ENCODE results near the gene NKAPD1.
"Not testable (repeated sequence)": the region's sequence is repeated elsewhere in the genome, so short reads cannot be mapped to it uniquely, and the experiment has no call there.

Gene NKAPD1

DNA sequence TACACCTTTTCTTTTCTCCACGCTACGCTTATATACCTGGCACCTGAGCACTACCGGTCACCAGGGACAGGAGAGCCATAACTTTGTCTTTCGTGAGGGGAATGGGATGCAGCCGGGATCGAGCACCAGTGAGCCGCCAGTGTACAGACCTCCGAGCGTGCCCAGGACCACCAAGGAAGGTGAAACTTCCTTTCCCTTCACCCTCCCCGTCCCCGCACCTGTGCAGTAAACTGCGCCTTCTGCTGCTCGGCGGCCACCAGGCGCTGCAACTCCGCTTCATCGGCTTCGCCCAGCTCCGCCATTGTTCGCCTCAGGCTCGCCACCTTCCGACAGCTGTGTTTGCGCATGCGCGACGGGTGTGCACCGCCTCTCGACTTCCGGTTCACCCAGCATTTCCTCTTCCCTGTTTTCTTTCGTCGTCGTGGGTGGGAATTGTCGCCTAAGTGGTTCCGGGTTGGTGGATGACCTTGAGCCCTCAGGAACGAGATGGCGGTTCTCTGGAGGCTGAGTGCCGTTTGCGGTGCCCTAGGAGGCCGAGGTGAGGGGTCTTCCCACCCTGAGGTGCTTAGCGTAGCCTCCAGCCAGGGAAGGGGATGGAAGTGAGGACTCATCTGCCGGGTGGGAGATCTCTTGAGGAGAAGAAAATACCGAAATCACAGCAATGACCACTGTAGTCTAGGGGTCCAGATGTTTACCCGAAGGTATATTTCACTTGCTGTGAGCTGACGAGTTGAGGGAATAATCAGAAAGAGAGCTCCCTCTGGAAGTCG, 12.5 kb downstream of the NKAPD1 start, which contains the start of the genes SDHD and TIMM8B:
Gene SDHD, plus strand, starts transcription at position 452 of the 770 bp plus-strand sequence. Its CDS starts 35 bp downstream, at position 487.
Gene TIMM8B, minus strand, starts transcription at position 335 of the 770 bp plus-strand sequence. Its CDS starts 33 bp downstream, at position 302.
- DNase-seq (ENCODE audit: extremely low read depth, low read depth), result peak; percentile 96
- H3K4me3 ChIP-seq (replicated peaks; ENCODE audit: low read depth, low read length), result peak within 1 kb of the TSS; percentile 90
- TF ChIP-seq, protein P1, sequence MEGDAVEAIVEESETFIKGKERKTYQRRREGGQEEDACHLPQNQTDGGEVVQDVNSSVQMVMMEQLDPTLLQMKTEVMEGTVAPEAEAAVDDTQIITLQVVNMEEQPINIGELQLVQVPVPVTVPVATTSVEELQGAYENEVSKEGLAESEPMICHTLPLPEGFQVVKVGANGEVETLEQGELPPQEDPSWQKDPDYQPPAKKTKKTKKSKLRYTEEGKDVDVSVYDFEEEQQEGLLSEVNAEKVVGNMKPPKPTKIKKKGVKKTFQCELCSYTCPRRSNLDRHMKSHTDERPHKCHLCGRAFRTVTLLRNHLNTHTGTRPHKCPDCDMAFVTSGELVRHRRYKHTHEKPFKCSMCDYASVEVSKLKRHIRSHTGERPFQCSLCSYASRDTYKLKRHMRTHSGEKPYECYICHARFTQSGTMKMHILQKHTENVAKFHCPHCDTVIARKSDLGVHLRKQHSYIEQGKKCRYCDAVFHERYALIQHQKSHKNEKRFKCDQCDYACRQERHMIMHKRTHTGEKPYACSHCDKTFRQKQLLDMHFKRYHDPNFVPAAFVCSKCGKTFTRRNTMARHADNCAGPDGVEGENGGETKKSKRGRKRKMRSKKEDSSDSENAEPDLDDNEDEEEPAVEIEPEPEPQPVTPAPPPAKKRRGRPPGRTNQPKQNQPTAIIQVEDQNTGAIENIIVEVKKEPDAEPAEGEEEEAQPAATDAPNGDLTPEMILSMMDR (IDR thresholded peaks at IDR 0.05; ENCODE audit: low read depth, low read length, missing control alignments), result no peak

GRCh38 chr11:112087212-112087611, 13.1 kb downstream of the NKAPD1 start:
- no peak for DNase-seq (ENCODE audit: extremely low read depth, low read depth)
- TF ChIP-seq, protein P1 (IDR thresholded peaks at IDR 0.05; ENCODE audit: low read depth, low read length, missing control alignments), result no peak
- peak overlapping the region; percentile 90 for H3K4me3 ChIP-seq (replicated peaks; ENCODE audit: low read depth, low read length)

DNA sequence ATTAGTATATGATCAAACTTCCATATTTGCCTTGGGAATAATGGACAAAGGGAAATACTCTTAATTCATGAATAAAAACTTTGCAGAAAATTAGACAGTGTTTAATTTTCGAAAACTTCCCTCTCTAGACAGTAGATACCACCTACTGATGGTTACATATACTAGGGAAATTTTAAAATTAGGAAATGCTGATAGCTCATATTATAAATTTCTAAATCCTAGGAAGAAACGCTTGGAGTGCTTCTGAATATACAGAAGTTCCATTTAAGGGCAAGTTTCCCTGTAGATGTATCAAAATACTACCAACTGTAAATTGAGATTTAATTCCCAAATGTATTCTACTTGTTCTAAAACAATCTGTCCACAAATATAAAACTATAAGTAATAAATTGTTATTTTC, 21.2 kb downstream of the NKAPD1 start:
- DNase-seq (ENCODE audit: extremely low read depth, low read depth), result not testable (repeated sequence)

GRCh38 chr11:112096194-112096593, 22.1 kb downstream of the NKAPD1 start:
- DNase-seq (ENCODE audit: extremely low read depth, low read depth), result no peak
- TF ChIP-seq, protein P1 (IDR thresholded peaks at IDR 0.05; ENCODE audit: low read depth, low read length, missing control alignments), result no peak

More for the DNA sequence above, 21.2 kb downstream of the NKAPD1 start:
- not testable (repeated sequence) for H3K4me3 ChIP-seq (replicated peaks; ENCODE audit: low read depth, low read length)

GRCh38 chr11:112097734-112098528, 23.8 kb downstream of the NKAPD1 start:
- no peak for DNase-seq (ENCODE audit: extremely low read depth, low read depth)
- TF ChIP-seq, protein P1 (IDR thresholded peaks at IDR 0.05; ENCODE audit: low read depth, low read length, missing control alignments), result no peak
- H3K4me3 ChIP-seq (replicated peaks; ENCODE audit: low read depth, low read length), result no peak overlapping the region

More at GRCh38 chr11:112096194-112096593, 22.1 kb downstream of the NKAPD1 start:
- no peak overlapping the region for H3K4me3 ChIP-seq (replicated peaks; ENCODE audit: low read depth, low read length)

DNA sequence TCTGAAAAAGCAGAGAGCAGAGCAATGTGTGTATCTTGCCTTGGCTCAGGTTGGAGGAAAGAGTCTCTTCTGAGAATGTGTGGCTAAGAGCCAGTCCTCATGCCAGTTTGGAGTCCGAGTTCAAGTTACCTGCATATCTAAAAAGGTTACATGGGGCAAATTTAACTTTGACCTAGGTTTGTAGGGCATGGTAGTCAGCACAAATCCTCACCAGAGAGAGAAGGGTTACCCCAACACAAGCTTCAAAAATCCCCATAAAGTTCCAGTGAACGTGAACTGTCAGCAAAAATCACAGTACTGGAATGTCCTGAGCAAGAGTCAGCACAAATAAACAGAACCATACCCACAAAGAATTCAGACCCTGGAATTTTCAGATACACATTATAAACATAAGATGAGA, 26.4 kb downstream of the NKAPD1 start:
- no peak for DNase-seq (ENCODE audit: extremely low read depth, low read depth)
- no peak overlapping the region for H3K4me3 ChIP-seq (replicated peaks; ENCODE audit: low read depth, low read length)
- TF ChIP-seq, protein P1 (IDR thresholded peaks at IDR 0.05; ENCODE audit: low read depth, low read length, missing control alignments), result no peak

DNA sequence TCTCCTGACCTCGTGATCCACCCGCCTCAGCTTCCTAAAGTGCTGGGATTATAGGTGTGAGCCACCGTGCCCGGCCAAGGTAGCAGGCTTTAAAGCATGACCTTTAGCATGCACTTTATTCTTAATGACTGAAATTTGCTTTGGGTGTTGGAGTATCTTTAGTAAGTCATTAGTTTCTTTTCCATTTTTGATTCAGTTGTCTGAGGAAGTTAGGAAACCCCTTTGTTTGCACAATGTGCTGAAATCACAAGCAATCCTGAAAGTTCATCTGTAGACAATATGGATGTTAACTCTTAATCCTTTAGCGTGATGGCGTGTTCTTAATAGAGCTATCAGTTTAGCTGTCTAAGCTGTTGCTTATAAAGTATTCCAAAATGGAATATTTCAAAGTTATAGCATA, 29.3 kb downstream of the NKAPD1 start:
- H3K4me3 ChIP-seq (replicated peaks; ENCODE audit: low read depth, low read length), result no peak overlapping the region
- DNase-seq (ENCODE audit: extremely low read depth, low read depth), result no peak
- TF ChIP-seq, protein P1 (IDR thresholded peaks at IDR 0.05; ENCODE audit: low read depth, low read length, missing control alignments), result no peak
